H7 (cell line): ENCODE data around the gene LMO1. TPM values are rescaled to one million over a fixed set of nuclear protein-coding genes. Genes with fewer than 3 reads are reported as not detected.

Source experiments
- DNase-seq: peaks from one replicate; pipeline ENCODE4 v3.0.0; 2012
- H3K27me3 ChIP-seq: 2 replicates; pipeline ENCODE4 v1.6.0; 2011; ENCODE audit warnings: mild to moderate bottlenecking, low read length; ENCODE audit not compliant: control insufficient read depth, insufficient read depth
- H3K36me3 ChIP-seq: replicated peaks from 2 replicates; pipeline ENCODE4 v1.5.1; 2011; ENCODE audit warnings: low read length; ENCODE audit not compliant: control insufficient read depth, insufficient read depth
- H3K4me3 ChIP-seq: 2 replicates; pipeline ENCODE4 v1.5.1; 2011; ENCODE audit warnings: low read depth, mild to moderate bottlenecking, control low read depth, low read length, moderate library complexity; ENCODE audit not compliant: insufficient read depth
- total RNA-seq: library from RNA; depleted of rRNA; stranded (reverse); fragments of >200 nt; shearing (Covaris generic); gene quantifications from 2 replicates; pipeline ENCODE4 v1.2.3, GENCODE V29; 2014

The LMO1 gene
- total RNA-seq, 1 experiment from 2014 or later, result 0.94 TPM

GRCh38 chr11:8250434-8250833 lies 13.2 kb downstream of the LMO1 start:
- DNase-seq, result no peak
- H3K4me3 ChIP-seq, result no peak overlapping the region
- no peaks in the 10 kb centered on the region for H3K36me3 ChIP-seq
- H3K27me3 ChIP-seq, result no peaks in the 10 kb centered on the region; the same call in 1 of the 2 replicates

- Histone ChIP-seq H3K27me3 (no peaks in the 10 kb centered on the region; the same call in 1 of the 2 replicates), H3K36me3 (no peaks in the 10 kb centered on the region), H3K4me3 (no peak overlapping the region)
- no peak for DNase-seq
Measured at GRCh38 chr11:8249482-8249881, 14.2 kb downstream of the LMO1 start.

- DNase-seq, result no peak
- Histone ChIP-seq H3K4me3 (no peak overlapping the region), H3K27me3 (no peaks in the 10 kb centered on the region; the same call in 1 of the 2 replicates), H3K36me3 (no peaks in the 10 kb centered on the region)
Measured at GRCh38 chr11:8248786-8249185, 14.9 kb downstream of the LMO1 start.

- DNase-seq, result peak; percentile 74
- Histone ChIP-seq H3K36me3 (no peaks in the 10 kb centered on the region), H3K4me3 (no peak overlapping the region), H3K27me3 (no peaks in the 10 kb centered on the region; the same call in none of the 2 replicates)
Measured at GRCh38 chr11:8247312-8247711, 16.4 kb downstream of the LMO1 start.

GRCh38 chr11:8243458-8243857 lies 20.2 kb downstream of the LMO1 start:
- DNase-seq, result no peak
- Histone ChIP-seq H3K36me3 (no peaks in the 10 kb centered on the region), H3K27me3 (no peaks in the 10 kb centered on the region; the same call in 1 of the 2 replicates), H3K4me3 (no peak overlapping the region)

GRCh38 chr11:8242499-8243280 lies 21.0 kb downstream of the LMO1 start:
- peak; percentile 75 for DNase-seq
- no peaks in the 10 kb centered on the region for H3K36me3 ChIP-seq
- H3K27me3 ChIP-seq, result no peaks in the 10 kb centered on the region; the same call in 1 of the 2 replicates
- no peak overlapping the region for H3K4me3 ChIP-seq

- no peak overlapping the region for H3K4me3 ChIP-seq
- peak; percentile 64 for DNase-seq
- H3K36me3 ChIP-seq, result no peaks in the 10 kb centered on the region
- no peaks in the 10 kb centered on the region; the same call in 1 of the 2 replicates for H3K27me3 ChIP-seq
Measured at GRCh38 chr11:8242118-8242475, 21.6 kb downstream of the LMO1 start.

GRCh38 chr11:8241373-8242117 lies 22.1 kb downstream of the LMO1 start:
- Histone ChIP-seq H3K27me3 (no peaks in the 10 kb centered on the region; the same call in 1 of the 2 replicates), H3K36me3 (no peaks in the 10 kb centered on the region)
- DNase-seq, result no peak

GRCh38 chr11:8239536-8240228 lies 24.0 kb downstream of the LMO1 start:
- DNase-seq, result no peak
- Histone ChIP-seq H3K4me3 (no peak overlapping the region), H3K36me3 (no peaks in the 10 kb centered on the region), H3K27me3 (no peaks in the 10 kb centered on the region; the same call in 1 of the 2 replicates)

More at GRCh38 chr11:8241373-8242117, 22.1 kb downstream of the LMO1 start:
- H3K4me3 ChIP-seq, result no peak overlapping the region

- DNase-seq, result no peak
- no peak overlapping the region for H3K4me3 ChIP-seq
- no peaks in the 10 kb centered on the region for H3K36me3 ChIP-seq
- H3K27me3 ChIP-seq, result no peaks in the 10 kb centered on the region; the same call in 1 of the 2 replicates
Measured at GRCh38 chr11:8239040-8239439, 24.6 kb downstream of the LMO1 start.

- Histone ChIP-seq H3K27me3 (no peaks in the 10 kb centered on the region), H3K36me3 (no peaks in the 10 kb centered on the region), H3K4me3 (no peak overlapping the region)
- no peak for DNase-seq
Measured at GRCh38 chr11:8237453-8237852, 26.2 kb downstream of the LMO1 start.

GRCh38 chr11:8235925-8236324 lies 27.8 kb downstream of the LMO1 start:
- DNase-seq, result no peak
- no peak overlapping the region for H3K4me3 ChIP-seq
- no peaks in the 10 kb centered on the region for H3K27me3 ChIP-seq
- H3K36me3 ChIP-seq, result no peaks in the 10 kb centered on the region

- DNase-seq, result no peak
- Histone ChIP-seq H3K4me3 (no peak overlapping the region), H3K36me3 (no peaks in the 10 kb centered on the region), H3K27me3 (no peaks in the 10 kb centered on the region)
Measured at GRCh38 chr11:8234910-8235309, 28.8 kb downstream of the LMO1 start.

GRCh38 chr11:8234425-8234821 lies 29.3 kb downstream of the LMO1 start:
- peak; percentile 75 for DNase-seq
- Histone ChIP-seq H3K36me3 (no peaks in the 10 kb centered on the region), H3K4me3 (no peak overlapping the region), H3K27me3 (no peaks in the 10 kb centered on the region)
